HCT116 (cell line): ENCODE data around the gene BEX4. TPM values are rescaled to one million over a fixed set of nuclear protein-coding genes. Genes with fewer than 3 reads are reported as not detected.

Experiments
- ATAC-seq: fragments of 200-7000 bp; cut with Tn5 transposase; 2 replicates; pipeline ENCODE4 v1.9.1; 2020; ENCODE audit warnings: mild to moderate bottlenecking, moderate library complexity
- BruUV-seq: library from RNA; stranded (reverse); fragments of 400-500 nt; replicated peaks from 2 replicates; lab custom pipeline; 2021; lab: Mats Ljungman, UMichigan
- CTCF ChIA-PET: fragments of 300-600 bp; sonication (Branson Sonifier 250); formaldehyde crosslinking; loops from one replicate; lab custom pipeline; 2021; ENCODE audit warnings: antibody characterized with exemption; lab: Charles Lee
- POLR2A ChIA-PET: fragments of 300-600, 350-600 bp; sonication (Branson Sonifier 250); formaldehyde crosslinking; loops from one replicate; lab custom pipeline; 2021; ENCODE audit warnings: antibody characterized with exemption; lab: Charles Lee
- RAD21 ChIA-PET, 2 experiments: fragments of 300-600 bp; sonication (Branson Sonifier 250); formaldehyde crosslinking; loops; one replicate each; lab custom pipeline; 2023; ENCODE audit warnings: low total read pairs in 2 of 2; ENCODE audit not compliant: uncharacterized antibody in 2 of 2, unreplicated experiment in 2 of 2, low non-redundant PET in 1 of 2; lab: Charles Lee
- DNase-seq: peaks from one replicate; pipeline ENCODE4 v3.0.0-alpha.2; 2010; ENCODE audit warnings: low read depth, low spot score
- H2AFZ ChIP-seq: fragments of 200-600 bp; shearing (Covaris generic), sonication (generic); 2 replicates; pipeline ENCODE4 v1.6.1; 2017; ENCODE audit warnings: low read depth, mixed run types, mixed read lengths, antibody characterized with exemption, low read length; ENCODE audit not compliant: poor library complexity, severe bottlenecking
- H3K27ac ChIP-seq: 2 replicates; pipeline ENCODE4 v1.5.1; 2012; ENCODE audit warnings: low read depth, low read length
- H3K27me3 ChIP-seq: fragments of 200-600 bp; sonication (generic); 2 replicates; pipeline ENCODE4 v1.6.1; 2016; ENCODE audit warnings: mixed run types, low read length, mixed read lengths; ENCODE audit not compliant: insufficient read depth
- H3K36me3 ChIP-seq, 2 experiments: fragments of 200-500 bp in 1 of 2; fragments of 200-600 bp in 1 of 2; sonication (Bioruptor generic) in 1 of 2; sonication (generic) in 1 of 2; 2 replicates each; pipeline versions ENCODE4 v1.5.1 to v1.6.1; 2014 to 2016; ENCODE audit warnings: low read length in 2 of 2, inconsistent platforms in 1 of 2, mixed read lengths in 1 of 2, mixed run types in 1 of 2; ENCODE audit not compliant: insufficient read depth in 2 of 2, control insufficient read depth in 1 of 2
- H3K4me1 ChIP-seq, 2 experiments: fragments of 200-600 bp in 1 of 2; sonication (generic) in 1 of 2; 2 replicates each; pipeline versions ENCODE4 v1.5.1 to v1.6.1; 2012 to 2017; ENCODE audit warnings: low read length in 2 of 2, inconsistent platforms in 1 of 2, mild to moderate bottlenecking in 1 of 2, mixed read lengths in 1 of 2, mixed run types in 1 of 2, moderate library complexity in 1 of 2; ENCODE audit not compliant: insufficient read depth in 2 of 2, control insufficient read depth in 1 of 2
- H3K4me2 ChIP-seq: fragments of 200-600 bp; sonication (generic); 2 replicates; pipeline ENCODE4 v1.6.1; 2017; ENCODE audit warnings: mixed run types, low read length, mixed read lengths
- H3K4me3 ChIP-seq, 2 experiments: fragments of 200-600 bp in 1 of 2; sonication (generic) in 1 of 2; replicated peaks in 1 of 2; 2 replicates each; pipeline ENCODE4 v1.5.1; 2011 to 2016; ENCODE audit warnings: low read length in 2 of 2, control low read depth in 1 of 2, low read depth in 1 of 2, mild to moderate bottlenecking in 1 of 2, mixed read lengths in 1 of 2, mixed run types in 1 of 2
- H3K79me2 ChIP-seq: fragments of 200-600 bp; sonication (generic); 2 replicates; pipeline ENCODE4 v1.6.1; 2017; ENCODE audit warnings: mild to moderate bottlenecking, mixed run types, low read length, moderate library complexity, mixed read lengths; ENCODE audit not compliant: insufficient read depth
- H3K9ac ChIP-seq: fragments of 200-600 bp; sonication (generic); 2 replicates; pipeline ENCODE4 v1.6.1; 2016; ENCODE audit warnings: low read length, mixed read lengths
- H3K9me2 ChIP-seq: fragments of 200-600 bp; sonication (generic), shearing (Covaris generic); 2 replicates; pipeline ENCODE4 v1.6.1; 2017; ENCODE audit warnings: mixed run types, mild to moderate bottlenecking, moderate library complexity; ENCODE audit not compliant: insufficient read depth
- H3K9me3 ChIP-seq, 2 experiments: fragments of 200-500 bp in 1 of 2; fragments of 200-600 bp in 1 of 2; sonication (Bioruptor generic) in 1 of 2; sonication (generic) in 1 of 2; 2 replicates each; pipeline ENCODE4 v1.6.1; 2014 to 2017; ENCODE audit warnings: low read length in 2 of 2, mixed read lengths in 2 of 2, inconsistent platforms in 1 of 2, low read depth in 1 of 2, mild to moderate bottlenecking in 1 of 2, mixed run types in 1 of 2, moderate library complexity in 1 of 2; ENCODE audit not compliant: control insufficient read depth in 1 of 2, insufficient read depth in 1 of 2
- H4K20me1 ChIP-seq: fragments of 200-600 bp; sonication (generic), shearing (Covaris generic); 2 replicates; pipeline ENCODE4 v1.6.1; 2017; ENCODE audit warnings: mixed run types, mild to moderate bottlenecking, moderate library complexity; ENCODE audit not compliant: insufficient read depth
- CEBPB ChIP-seq: IDR thresholded peaks from 2 replicates; pipeline ENCODE4 v1.6.1; 2012; ENCODE audit warnings: low read depth
- EGR1 ChIP-seq: IDR thresholded peaks from 2 replicates; pipeline ENCODE4 v1.6.1; 2012; ENCODE audit warnings: low read depth
- ELF1 ChIP-seq: IDR thresholded peaks from 2 replicates; pipeline ENCODE4 v1.6.1; 2012; ENCODE audit warnings: low read depth, borderline replicate concordance
- EZH2 ChIP-seq: fragments of 200-600 bp; sonication (generic); IDR thresholded peaks from 2 replicates; pipeline ENCODE4 v1.6.1; 2017; ENCODE audit warnings: antibody characterized with exemption, mixed run types
- EZH2phosphoT487 ChIP-seq: fragments of 200-600 bp; IDR thresholded peaks from 2 replicates; pipeline ENCODE4 v1.6.1; 2018; ENCODE audit warnings: antibody characterized with exemption, borderline replicate concordance
- POLR2A ChIP-seq: IDR thresholded peaks from 2 replicates; pipeline ENCODE4 v1.7.0; 2011; ENCODE audit warnings: borderline replicate concordance; ENCODE audit not compliant: insufficient read depth, insufficient read length; ENCODE audit errors: extremely low read depth
- RAD21 ChIP-seq: IDR thresholded peaks from 2 replicates; pipeline ENCODE4 v1.6.1; 2012; ENCODE audit warnings: low read depth, mild to moderate bottlenecking
- SP1 ChIP-seq: IDR thresholded peaks from 2 replicates; pipeline ENCODE4 v1.6.1; 2012; ENCODE audit warnings: low read depth
- SRF ChIP-seq: IDR thresholded peaks from 2 replicates; pipeline ENCODE4 v1.6.1; 2012; ENCODE audit warnings: low read depth
- YY1 ChIP-seq: IDR thresholded peaks from 2 replicates; pipeline ENCODE4 v1.6.1; 2011; ENCODE audit warnings: low read length, low read depth, moderate library complexity, mild to moderate bottlenecking; ENCODE audit not compliant: insufficient replicate concordance; ENCODE audit errors: extremely low read depth
- intact Hi-C: fragments of 100-400 bp; cut with micrococcal nuclease; formaldehyde crosslinking; loops from 2 replicates; pipeline ENCODE4 v1.10.0; 2022
- total RNA-seq: library from RNA; stranded (reverse); gene quantifications from one replicate; pipeline ENCODE4 v1.2.1, GENCODE V29; 2021; ENCODE audit not compliant: unreplicated experiment
- TF ChIP-seq, protein P1 (sequence below): IDR thresholded peaks from 2 replicates; pipeline ENCODE4 v1.6.1; 2012

Gene BEX4
- total RNA-seq, 1 experiment from 2014 or later: 0.91 TPM

DNA sequence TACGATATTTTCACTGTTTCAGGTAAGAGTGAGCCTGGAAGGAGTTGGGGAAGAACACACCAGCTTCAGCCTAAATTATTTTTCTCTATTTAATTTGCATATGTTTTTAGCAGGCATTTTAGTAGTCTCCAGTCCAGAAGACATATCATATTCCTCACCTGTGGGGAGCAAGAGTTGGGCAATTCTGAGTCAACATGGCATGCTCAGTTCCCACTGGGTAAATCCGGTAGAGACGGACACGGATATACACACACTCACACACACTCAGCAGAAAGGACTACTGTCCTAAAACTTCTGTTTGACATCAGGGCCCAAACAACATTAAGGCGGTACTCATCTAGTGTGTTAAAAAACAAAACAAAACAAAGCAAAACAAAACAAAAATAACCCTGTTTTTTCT, 4.9 kb upstream of the BEX4 start:
- Histone ChIP-seq H3K36me3 (no peaks in the 10 kb centered on the region), H3K79me2 (no peaks in the 10 kb centered on the region), H3K4me2 (no peak overlapping the region), H3K9me2 (no peaks in the 10 kb centered on the region), H3K27ac (no peak overlapping the region), H2AFZ (no peak overlapping the region), H3K4me3 (no peak overlapping the region), H4K20me1 (no peaks in the 10 kb centered on the region), H3K4me1 (peaks cover 0 to 4% of the 10 kb centered on the region in 2 experiments; a peak in 1 of 4 replicates), H3K9me3 (no peaks in the 10 kb centered on the region), H3K9ac (no peak overlapping the region), H3K27me3 (no peaks in the 10 kb centered on the region)
- intact Hi-C loops: loop anchor here (5.0 kb wide), 1 partner anchor 37 kb away; no protein-coding TSS in a partner anchor
- BruUV-seq: no TSS peak
- ChIA-PET CTCF (interaction anchor here (2.7 kb wide), 1 partner anchor 254 kb away, joined by 21 read pairs; no protein-coding TSS in a partner anchor), POLR2A (no interaction called here)
- no peak for ATAC-seq
- no peak for DNase-seq
- TF ChIP-seq CEBPB (no peak), SP1 (no peak), EZH2phosphoT487 (no peak), EGR1 (no peak), EZH2 (no peak), YY1 (no peak), SRF (no peak), POLR2A (no peak), RAD21 (no peak), ELF1 (no peak)
- TF ChIP-seq, protein P1, sequence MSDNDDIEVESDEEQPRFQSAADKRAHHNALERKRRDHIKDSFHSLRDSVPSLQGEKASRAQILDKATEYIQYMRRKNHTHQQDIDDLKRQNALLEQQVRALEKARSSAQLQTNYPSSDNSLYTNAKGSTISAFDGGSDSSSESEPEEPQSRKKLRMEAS: no peak
- TF ChIP-seq, all 23 proteins: peak for 0
- RAD21 ChIA-PET: no interaction called here
